ENCODE results near the gene GSG1L2. TPM values are rescaled to one million over a fixed set of nuclear protein-coding genes. Genes with fewer than 3 reads are reported as not detected.
"Not testable (repeated sequence)": the region's sequence is repeated elsewhere in the genome, so short reads cannot be mapped to it uniquely, and the experiment has no call there.

Gene GSG1L2
- total and polyA plus RNA-seq, 2 of the 4 experiments (the other 2 are of a cell fraction), result not detected

GRCh38 chr17:9784544-9784943 is 37.3 kb downstream of the GSG1L2 start:
- Histone ChIP-seq H3K4me1 (ENCODE audit: control insufficient read depth, insufficient read depth, low read length) (no peaks in the 10 kb centered on the region), H3K18ac (ENCODE audit: low read depth, low read length) (no peak overlapping the region), H4K91ac (ENCODE audit: insufficient read depth, low read depth, low read length) (no peak overlapping the region), H3K9me1 (ENCODE audit: insufficient read depth, low read length) (no peaks in the 10 kb centered on the region), H3K23ac (ENCODE audit: low read depth, low read length) (no peak overlapping the region), H2BK20ac (ENCODE audit: low read depth, low read length) (no peak overlapping the region), H3K4me2 (ENCODE audit: low read depth, low read length) (no peak overlapping the region), H4K5ac (ENCODE audit: low read depth, low read length) (no peak overlapping the region), H2AK9ac (replicated peaks; ENCODE audit: low read depth, low read length, poor library complexity) (no peak overlapping the region), H3K9me3 (ENCODE audit: control insufficient read depth, insufficient read depth, low read length) (peaks cover 3% of the 10 kb centered on the region; the same call in 1 of the 2 replicates), H4K20me1 (ENCODE audit: insufficient read depth, low read length) (no peaks in the 10 kb centered on the region), H3K14ac (replicated peaks; ENCODE audit: low read depth, low read length) (no peak overlapping the region), H3K27me3 (ENCODE audit: control insufficient read depth, insufficient read depth, low read length) (no peaks in the 10 kb centered on the region), H2BK5ac (ENCODE audit: low read depth, low read length, poor library complexity, severe bottlenecking) (no peak overlapping the region), H2BK120ac (ENCODE audit: low read depth, low read length) (no peak overlapping the region), H2AK5ac (ENCODE audit: low read depth, low read length) (no peak overlapping the region), H3K4me3 (ENCODE audit: insufficient read depth, low read depth, low read length) (no peak overlapping the region), H3K79me1 (ENCODE audit: low read depth in 1 of 2, low read length in 2 of 2) (no peaks in the 10 kb centered on the region), H3K27ac (ENCODE audit: insufficient read depth, low read length) (no peak overlapping the region), H2BK15ac (ENCODE audit: low read depth, low read length) (no peak overlapping the region), H4K8ac (ENCODE audit: low read depth in 2 of 2, low read length in 2 of 2) (no peak overlapping the region), H2AFZ (replicated peaks; ENCODE audit: low read length, poor library complexity) (no peak overlapping the region), H3K56ac (ENCODE audit: extremely low read depth, insufficient read depth, low read length) (no peak overlapping the region), H3K4ac (ENCODE audit: low read depth, low read length) (no peak overlapping the region), H3K9ac (ENCODE audit: low read depth, low read length) (no peak overlapping the region), H3K36me3 (ENCODE audit: control insufficient read depth, insufficient read depth, low read length) (no peaks in the 10 kb centered on the region)
- CTCF ChIA-PET, result no interaction called here
- POLR2A ChIA-PET (ENCODE audit: unreplicated experiment), result no interaction called here
- in situ Hi-C loops (cut with MboI; ENCODE audit: low sequenced_read_pairs), result loop anchor here (10.0 kb wide), 1 partner anchor 60 kb away; no protein-coding TSS in a partner anchor
- dilution Hi-C loops (cut with HindIII; ENCODE audit: low sequenced_read_pairs, unreplicated experiment), result no loop called here
- no peak for TF ChIP-seq FOS (IDR thresholded peaks at IDR 0.05; ENCODE audit: low read depth, low read length)
- no peak for TF ChIP-seq CHD1 (IDR thresholded peaks at IDR 0.05; ENCODE audit: low read depth, low read length)
- no peak for TF ChIP-seq SMC3 (IDR thresholded peaks at IDR 0.05; ENCODE audit: low read depth, low read length)
- no peak for TF ChIP-seq MXI1 (IDR thresholded peaks at IDR 0.05; ENCODE audit: borderline replicate concordance, low read depth, low read length)
- no peak for TF ChIP-seq BHLHE40 (IDR thresholded peaks at IDR 0.05; ENCODE audit: low read depth, low read length)
- TF ChIP-seq CEBPB (IDR thresholded peaks at IDR 0.05; ENCODE audit: low read depth, low read length), result no peak
- TF ChIP-seq RAD21 (IDR thresholded peaks at IDR 0.05; ENCODE audit: low read length), result no peak
- TF ChIP-seq RFX5 (IDR thresholded peaks at IDR 0.05; ENCODE audit: low read depth, low read length), result no peak
- no peak for DNase-seq
- no CpG with 5 or more reads among the region's 2 CpGs for WGBS, 2 experiments (ENCODE audit: extremely low coverage in 2 of 2, insufficient read length in 1 of 2)
- ATAC-seq (ENCODE audit: low read depth), result no peak
- intact Hi-C loops (cut with micrococcal nuclease), result no loop called here
- no TSS peak for BruUV-seq (replicated peaks)

- in situ Hi-C loops (cut with MboI; ENCODE audit: low sequenced_read_pairs), result loop anchor here (10.0 kb wide), 1 partner anchor 59 kb away; no protein-coding TSS in a partner anchor
- H3K36me3 ChIP-seq (ENCODE audit: control insufficient read depth, insufficient read depth, low read length); H4K5ac ChIP-seq (ENCODE audit: low read depth, low read length); H2BK20ac ChIP-seq (ENCODE audit: low read depth, low read length); H3K4me2 ChIP-seq (ENCODE audit: low read depth, low read length); H3K14ac ChIP-seq (replicated peaks; ENCODE audit: low read depth, low read length); H3K23ac ChIP-seq (ENCODE audit: low read depth, low read length); H2BK120ac ChIP-seq (ENCODE audit: low read depth, low read length); H3K4ac ChIP-seq (ENCODE audit: low read depth, low read length); ATAC-seq (ENCODE audit: low read depth); CTCF ChIA-PET; DNase-seq; POLR2A ChIA-PET (ENCODE audit: unreplicated experiment); H2AFZ ChIP-seq (replicated peaks; ENCODE audit: low read length, poor library complexity); H3K9me3 ChIP-seq (ENCODE audit: control insufficient read depth, insufficient read depth, low read length); H3K79me1 ChIP-seq (ENCODE audit: low read depth in 1 of 2, low read length in 2 of 2); H2AK5ac ChIP-seq (ENCODE audit: low read depth, low read length); H3K56ac ChIP-seq (ENCODE audit: extremely low read depth, insufficient read depth, low read length); intact Hi-C loops (cut with micrococcal nuclease); H3K27me3 ChIP-seq (ENCODE audit: control insufficient read depth, insufficient read depth, low read length); H3K4me3 ChIP-seq (ENCODE audit: insufficient read depth, low read depth, low read length); H2BK15ac ChIP-seq (ENCODE audit: low read depth, low read length); H3K18ac ChIP-seq (ENCODE audit: low read depth, low read length); H4K91ac ChIP-seq (ENCODE audit: insufficient read depth, low read depth, low read length); H2AK9ac ChIP-seq (replicated peaks; ENCODE audit: low read depth, low read length, poor library complexity); H2BK5ac ChIP-seq (ENCODE audit: low read depth, low read length, poor library complexity, severe bottlenecking); H3K9ac ChIP-seq (ENCODE audit: low read depth, low read length); H3K4me1 ChIP-seq (ENCODE audit: control insufficient read depth, insufficient read depth, low read length); dilution Hi-C loops (cut with HindIII; ENCODE audit: low sequenced_read_pairs, unreplicated experiment); H3K27ac ChIP-seq (ENCODE audit: insufficient read depth, low read length); BruUV-seq (replicated peaks); H4K20me1 ChIP-seq (ENCODE audit: insufficient read depth, low read length); H3K9me1 ChIP-seq (ENCODE audit: insufficient read depth, low read length); H4K8ac ChIP-seq (ENCODE audit: low read depth in 2 of 2, low read length in 2 of 2): not testable (repeated sequence)
- WGBS, 2 experiments (ENCODE audit: extremely low coverage in 2 of 2, insufficient read length in 1 of 2), result 90 to 100% methylated on average over 1 to 2 of the region's 5 CpGs
Measured at GRCh38 chr17:9783465-9783864, 38.4 kb downstream of the GSG1L2 start.

Data from IMR-90 (cell line).